Fibroblast of villous mesenchyme (primary cell): Measurements from ENCODE around the gene TNN. TPM values are rescaled to one million over a fixed set of nuclear protein-coding genes. Genes with fewer than 3 reads are reported as not detected.

ENCODE experiments used
- DNase-seq: peaks from one replicate; pipeline ENCODE4 v3.0.0-alpha.2; 2010; ENCODE audit warnings: low read depth
- H3K4me3 ChIP-seq: 2 replicates; pipeline ENCODE4 v1.5.1; 2011; ENCODE audit warnings: low read depth, mild to moderate bottlenecking, low read length
- CTCF ChIP-seq: IDR thresholded peaks from 2 replicates; pipeline ENCODE4 v1.5.1; 2012; ENCODE audit warnings: low read depth, mild to moderate bottlenecking, low read length; ENCODE audit not compliant: insufficient read depth
- total RNA-seq: library from RNA; depleted of rRNA; stranded (reverse); fragments of >200 nt; gene quantifications from 2 replicates; pipeline ENCODE4 v1.2.3, GENCODE V29; 2012

TNN gene
- total RNA-seq, 1 donor, result not detected

GRCh38 chr1:175132436-175132835 lies 64.8 kb downstream of the TNN start:
- TF ChIP-seq CTCF, result no peak
- no peak overlapping the region for H3K4me3 ChIP-seq
- DNase-seq, result peak; percentile 33

GRCh38 chr1:175133673-175134435 lies 66.2 kb downstream of the TNN start:
- no peak for TF ChIP-seq CTCF
- H3K4me3 ChIP-seq, result no peak overlapping the region
- DNase-seq, result no peak

GRCh38 chr1:175134500-175134899 lies 66.9 kb downstream of the TNN start:
- H3K4me3 ChIP-seq, result no peak overlapping the region
- no peak for DNase-seq
- TF ChIP-seq CTCF, result no peak

- no peak overlapping the region for H3K4me3 ChIP-seq
- DNase-seq, result no peak
- no peak for TF ChIP-seq CTCF
Observed at GRCh38 chr1:175136246-175136645, 68.6 kb downstream of the TNN start.

GRCh38 chr1:175137369-175137768 lies 69.7 kb downstream of the TNN start:
- TF ChIP-seq CTCF, result no peak
- no peak for DNase-seq

GRCh38 chr1:175138579-175138978 lies 70.9 kb downstream of the TNN start:
- TF ChIP-seq CTCF, result no peak
- DNase-seq, result no peak
- H3K4me3 ChIP-seq, result no peak overlapping the region

More at GRCh38 chr1:175137369-175137768, 69.7 kb downstream of the TNN start:
- H3K4me3 ChIP-seq, result no peak overlapping the region

- H3K4me3 ChIP-seq, result no peak overlapping the region
- TF ChIP-seq CTCF, result no peak
- DNase-seq, result no peak
Observed at GRCh38 chr1:175145899-175146528, 78.4 kb downstream of the TNN start.
